Endothelial cell (in vitro differentiated cells): Measurements from ENCODE around the gene TMEM178B. TPM values are rescaled to one million over a fixed set of nuclear protein-coding genes. Genes with fewer than 3 reads are reported as not detected.

Source experiments
- DNase-seq: peaks from one replicate; pipeline ENCODE4 v3.0.0; 2021; ENCODE audit warnings: low spot score
- H3K27ac Mint-ChIP-seq: one replicate; pipeline ENCODE4 v1.8.0; 2021; ENCODE audit warnings: mixed read lengths, inconsistent platforms; ENCODE audit not compliant: unreplicated experiment
- H3K27me3 Mint-ChIP-seq: one replicate; pipeline ENCODE4 v1.8.0; 2021; ENCODE audit warnings: mild to moderate bottlenecking, moderate library complexity, mixed read lengths, inconsistent platforms; ENCODE audit not compliant: unreplicated experiment
- H3K36me3 Mint-ChIP-seq: one replicate; pipeline ENCODE4 v1.8.0; 2021; ENCODE audit warnings: mild to moderate bottlenecking, low read depth, mixed read lengths, inconsistent platforms; ENCODE audit not compliant: unreplicated experiment
- H3K4me1 Mint-ChIP-seq: one replicate; pipeline ENCODE4 v1.8.0; 2021; ENCODE audit warnings: mild to moderate bottlenecking, mixed read lengths, inconsistent platforms; ENCODE audit not compliant: unreplicated experiment
- H3K4me3 Mint-ChIP-seq: one replicate; pipeline ENCODE4 v1.8.0; 2021; ENCODE audit warnings: mild to moderate bottlenecking, mixed read lengths, inconsistent platforms; ENCODE audit not compliant: unreplicated experiment
- H3K9me3 Mint-ChIP-seq: one replicate; pipeline ENCODE4 v1.8.0; 2021; ENCODE audit warnings: mixed read lengths, inconsistent platforms; ENCODE audit not compliant: unreplicated experiment
- total RNA-seq: library from RNA; stranded (reverse); fragmentation: NEBNext Ultra II Directional; extraction: Animal tissue kit (Norgen Biotek cat#: 25700); gene quantifications from one replicate; pipeline ENCODE4 v1.2.1, GENCODE V29; 2021; ENCODE audit not compliant: unreplicated experiment
- TF ChIP-seq, protein P1 (sequence below): fragments of 200-600 bp; sonication (generic); IDR thresholded peaks from one replicate; pipeline ENCODE4 v1.5.0; 2021; ENCODE audit warnings: antibody characterized with exemption; ENCODE audit not compliant: unreplicated experiment

The TMEM178B gene
- total RNA-seq, 1 donor from 2014 or later, result 0.28 TPM

DNA sequence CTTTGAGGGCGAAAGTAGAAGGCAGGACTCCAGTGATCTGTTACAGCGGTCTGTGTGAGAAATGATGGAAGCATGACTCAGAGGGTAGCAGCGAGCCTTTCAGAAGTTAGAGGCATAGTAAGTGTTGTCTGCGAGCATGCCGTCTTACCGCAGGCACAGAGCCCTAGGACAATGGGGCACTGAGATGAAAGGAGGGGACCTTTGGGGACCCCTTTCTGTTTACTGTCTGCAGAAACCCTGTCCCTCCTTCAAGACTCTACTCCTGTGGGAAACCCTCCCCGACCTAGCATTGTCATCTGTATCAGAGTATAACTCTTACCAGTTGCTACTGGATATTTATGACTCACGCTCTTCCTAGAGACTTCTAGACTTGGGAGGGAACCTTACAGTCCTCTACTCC, 390.1 kb downstream of the TMEM178B start:
- Mint-ChIP-seq H3K4me3 (no peak overlapping the region), H3K4me1 (no peaks in the 10 kb centered on the region), H3K27me3 (no peaks in the 10 kb centered on the region), H3K36me3 (no peaks in the 10 kb centered on the region), H3K27ac (no peak overlapping the region), H3K9me3 (no peaks in the 10 kb centered on the region)
- TF ChIP-seq, protein P1, sequence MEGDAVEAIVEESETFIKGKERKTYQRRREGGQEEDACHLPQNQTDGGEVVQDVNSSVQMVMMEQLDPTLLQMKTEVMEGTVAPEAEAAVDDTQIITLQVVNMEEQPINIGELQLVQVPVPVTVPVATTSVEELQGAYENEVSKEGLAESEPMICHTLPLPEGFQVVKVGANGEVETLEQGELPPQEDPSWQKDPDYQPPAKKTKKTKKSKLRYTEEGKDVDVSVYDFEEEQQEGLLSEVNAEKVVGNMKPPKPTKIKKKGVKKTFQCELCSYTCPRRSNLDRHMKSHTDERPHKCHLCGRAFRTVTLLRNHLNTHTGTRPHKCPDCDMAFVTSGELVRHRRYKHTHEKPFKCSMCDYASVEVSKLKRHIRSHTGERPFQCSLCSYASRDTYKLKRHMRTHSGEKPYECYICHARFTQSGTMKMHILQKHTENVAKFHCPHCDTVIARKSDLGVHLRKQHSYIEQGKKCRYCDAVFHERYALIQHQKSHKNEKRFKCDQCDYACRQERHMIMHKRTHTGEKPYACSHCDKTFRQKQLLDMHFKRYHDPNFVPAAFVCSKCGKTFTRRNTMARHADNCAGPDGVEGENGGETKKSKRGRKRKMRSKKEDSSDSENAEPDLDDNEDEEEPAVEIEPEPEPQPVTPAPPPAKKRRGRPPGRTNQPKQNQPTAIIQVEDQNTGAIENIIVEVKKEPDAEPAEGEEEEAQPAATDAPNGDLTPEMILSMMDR, result no peak
- DNase-seq, result no peak

DNA sequence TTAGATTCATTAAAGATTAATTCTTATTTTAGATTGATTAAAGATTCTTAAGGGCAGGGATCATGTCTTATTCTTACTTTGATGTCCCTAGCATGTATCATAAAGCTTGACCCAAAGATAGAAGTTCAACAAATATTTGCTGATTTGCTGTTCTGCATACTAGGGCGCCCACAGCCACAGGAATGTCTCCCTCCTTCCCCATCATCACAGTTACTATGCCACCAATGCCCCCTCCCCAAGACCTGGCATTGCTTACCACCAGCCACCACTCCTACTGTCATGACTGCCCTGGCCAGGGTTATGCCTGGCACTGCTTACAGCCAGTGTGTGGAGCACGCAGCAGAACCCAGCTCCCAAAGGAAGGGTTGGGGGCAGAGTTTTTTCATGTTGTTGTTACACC, 390.7 kb downstream of the TMEM178B start:
- no peak overlapping the region for H3K27ac Mint-ChIP-seq
- H3K27me3 Mint-ChIP-seq, result no peaks in the 10 kb centered on the region

DNA sequence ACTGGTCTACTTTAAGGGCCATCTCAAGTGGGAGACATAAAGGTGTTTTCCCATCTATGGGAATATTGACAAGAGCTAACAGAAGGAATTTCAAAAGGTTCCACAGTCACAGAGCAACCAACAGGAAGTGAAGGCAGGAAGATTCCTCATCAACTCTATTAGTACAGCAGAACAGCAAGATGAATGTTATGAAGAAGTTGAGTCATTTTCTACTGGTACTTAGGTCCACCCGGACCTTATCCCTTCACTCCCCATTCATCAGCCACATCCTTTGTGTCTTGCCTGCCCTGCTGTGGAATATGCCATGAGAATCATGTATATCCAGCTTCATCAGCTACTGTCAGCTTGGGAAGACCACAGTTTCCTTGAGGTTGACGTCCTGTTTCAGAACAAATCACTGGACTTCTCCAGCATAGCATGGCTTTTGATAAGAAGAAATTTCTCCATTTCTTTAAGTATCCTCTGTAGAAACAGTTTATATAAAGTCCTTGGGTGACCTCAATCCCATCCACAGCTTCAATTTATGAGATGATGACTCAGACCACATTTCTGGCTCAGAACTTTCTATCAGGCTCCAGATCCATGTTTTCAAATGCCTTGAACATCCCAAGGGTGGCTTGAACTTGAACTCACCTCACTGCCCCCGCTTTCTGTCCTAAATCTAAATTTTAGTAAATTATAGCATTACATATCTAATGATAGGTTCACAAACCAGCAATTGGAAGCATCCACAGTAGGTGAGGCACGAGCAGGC, 392.5 kb downstream of the TMEM178B start:
- DNase-seq, result no peak
- TF ChIP-seq, protein P1, result no peak
- Mint-ChIP-seq H3K36me3 (no peaks in the 10 kb centered on the region), H3K4me1 (no peaks in the 10 kb centered on the region), H3K4me3 (no peak overlapping the region), H3K9me3 (no peaks in the 10 kb centered on the region), H3K27ac (no peak overlapping the region), H3K27me3 (no peaks in the 10 kb centered on the region)

More for the DNA sequence above, 390.7 kb downstream of the TMEM178B start:
- DNase-seq, result no peak
- TF ChIP-seq, protein P1, result no peak
- H3K9me3 Mint-ChIP-seq, result no peaks in the 10 kb centered on the region
- no peak overlapping the region for H3K4me3 Mint-ChIP-seq
- H3K4me1 Mint-ChIP-seq, result no peaks in the 10 kb centered on the region
- H3K36me3 Mint-ChIP-seq, result no peaks in the 10 kb centered on the region

- Mint-ChIP-seq H3K27ac (no peak overlapping the region), H3K27me3 (no peaks in the 10 kb centered on the region), H3K4me1 (no peaks in the 10 kb centered on the region), H3K9me3 (no peaks in the 10 kb centered on the region), H3K36me3 (no peaks in the 10 kb centered on the region), H3K4me3 (no peak overlapping the region)
- DNase-seq, result no peak
- TF ChIP-seq, protein P1, result no peak
These were observed 394.5 kb downstream of the TMEM178B start for GRCh38 chr7:141468341-141468740.

GRCh38 chr7:141475679-141476078, 401.8 kb downstream of the TMEM178B start:
- no peaks in the 10 kb centered on the region for H3K9me3 Mint-ChIP-seq
- peaks cover 13% of the 10 kb centered on the region for H3K4me1 Mint-ChIP-seq
- no peak for DNase-seq
- no peaks in the 10 kb centered on the region for H3K27me3 Mint-ChIP-seq
- no peak overlapping the region for H3K4me3 Mint-ChIP-seq
- H3K36me3 Mint-ChIP-seq, result no peaks in the 10 kb centered on the region
- no peak overlapping the region for H3K27ac Mint-ChIP-seq
- TF ChIP-seq, protein P1, result no peak
